ENCODE measurements around the gene GJD3.

Gene GJD3

DNA sequence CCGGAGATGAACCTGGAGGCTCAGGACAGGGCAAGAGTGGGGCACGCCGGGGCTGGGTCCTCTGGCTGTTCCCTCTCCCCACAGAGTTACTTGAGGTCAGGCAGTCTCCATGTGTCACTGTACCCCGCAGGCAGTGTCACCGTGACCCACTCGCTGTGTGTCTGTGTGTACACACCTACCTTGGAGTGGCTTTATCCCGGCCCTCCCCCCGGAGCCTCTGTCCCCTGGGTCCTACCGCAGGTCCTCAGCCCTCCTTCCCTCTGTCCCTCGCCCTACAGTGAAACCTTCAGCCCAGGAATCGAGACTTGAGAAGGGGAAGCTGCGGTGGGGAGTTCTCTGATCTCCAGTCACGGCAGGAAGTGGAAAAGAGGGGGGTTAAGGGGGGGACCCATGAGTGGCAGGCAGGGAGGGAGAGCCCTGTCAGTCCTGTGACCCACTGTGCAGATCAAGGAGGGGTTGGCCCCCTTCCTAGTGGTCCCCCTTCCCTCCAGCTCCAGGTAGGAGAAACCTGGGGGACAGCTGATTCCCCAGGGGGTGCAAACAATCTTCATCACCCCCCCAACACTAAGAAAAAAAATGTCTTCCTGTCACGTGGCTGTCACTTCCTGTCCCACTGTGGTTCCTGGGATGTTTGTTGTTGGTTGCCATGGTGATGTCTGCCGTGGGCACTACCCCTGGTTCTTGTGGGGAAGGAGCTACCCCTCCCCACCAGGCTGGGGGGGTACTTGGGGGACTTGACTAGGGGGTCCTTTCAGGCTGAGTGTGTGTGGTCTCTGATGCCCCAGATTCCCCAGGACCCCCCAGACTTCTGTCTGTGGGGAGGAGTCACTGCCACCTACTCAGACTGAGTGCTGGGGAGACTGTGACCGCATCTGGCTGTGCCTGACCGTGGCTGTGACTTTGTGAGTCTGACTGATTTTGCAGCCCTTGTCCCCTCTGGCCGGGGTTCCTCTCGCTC is 41.9 kb downstream of the GJD3 start:
- DNase-seq (ENCODE audit: low read depth) = peak; percentile 71

DNA sequence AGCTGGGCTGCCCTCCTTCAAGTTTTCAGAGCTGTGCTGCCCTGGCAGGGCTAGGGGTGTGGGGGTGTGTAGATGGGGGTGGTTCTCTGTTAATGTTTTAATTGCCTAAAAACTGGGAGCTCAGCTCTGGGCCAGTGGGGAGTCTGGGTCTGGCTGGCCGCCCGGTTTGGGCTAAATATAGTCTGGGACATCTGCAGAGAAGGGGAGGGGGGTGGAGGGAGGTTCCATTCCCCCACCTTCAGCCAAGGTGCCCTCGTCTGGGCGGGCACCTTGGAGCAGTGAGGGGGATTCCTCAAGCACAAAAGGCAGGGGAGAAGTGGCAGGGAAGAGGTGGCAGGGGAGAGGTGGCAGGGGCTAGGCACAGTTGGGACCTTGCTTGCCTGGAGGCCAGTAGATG is 42.6 kb downstream of the GJD3 start:
- no peak for DNase-seq (ENCODE audit: low read depth)

DNA sequence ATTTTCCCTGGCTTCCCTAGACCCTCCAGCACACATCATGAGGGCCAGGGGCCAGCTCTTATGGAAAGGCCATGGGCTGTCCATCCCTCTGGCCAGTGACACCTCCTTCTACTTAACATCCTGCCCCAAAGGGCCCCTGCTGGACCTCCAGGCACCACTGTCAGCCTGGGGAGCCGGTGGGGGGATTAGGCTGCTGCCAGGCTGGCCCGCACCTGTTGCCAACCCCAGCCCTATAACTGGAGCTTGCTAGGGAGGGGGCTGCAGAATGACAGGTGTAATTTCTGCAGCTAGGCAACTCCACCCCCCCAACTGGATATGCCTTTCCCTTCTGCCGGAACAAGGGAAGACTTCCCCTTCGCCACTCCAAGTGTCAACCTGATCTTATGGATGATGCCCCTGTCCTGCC is 43.0 kb downstream of the GJD3 start:
- no peak for DNase-seq (ENCODE audit: low read depth)

DNA sequence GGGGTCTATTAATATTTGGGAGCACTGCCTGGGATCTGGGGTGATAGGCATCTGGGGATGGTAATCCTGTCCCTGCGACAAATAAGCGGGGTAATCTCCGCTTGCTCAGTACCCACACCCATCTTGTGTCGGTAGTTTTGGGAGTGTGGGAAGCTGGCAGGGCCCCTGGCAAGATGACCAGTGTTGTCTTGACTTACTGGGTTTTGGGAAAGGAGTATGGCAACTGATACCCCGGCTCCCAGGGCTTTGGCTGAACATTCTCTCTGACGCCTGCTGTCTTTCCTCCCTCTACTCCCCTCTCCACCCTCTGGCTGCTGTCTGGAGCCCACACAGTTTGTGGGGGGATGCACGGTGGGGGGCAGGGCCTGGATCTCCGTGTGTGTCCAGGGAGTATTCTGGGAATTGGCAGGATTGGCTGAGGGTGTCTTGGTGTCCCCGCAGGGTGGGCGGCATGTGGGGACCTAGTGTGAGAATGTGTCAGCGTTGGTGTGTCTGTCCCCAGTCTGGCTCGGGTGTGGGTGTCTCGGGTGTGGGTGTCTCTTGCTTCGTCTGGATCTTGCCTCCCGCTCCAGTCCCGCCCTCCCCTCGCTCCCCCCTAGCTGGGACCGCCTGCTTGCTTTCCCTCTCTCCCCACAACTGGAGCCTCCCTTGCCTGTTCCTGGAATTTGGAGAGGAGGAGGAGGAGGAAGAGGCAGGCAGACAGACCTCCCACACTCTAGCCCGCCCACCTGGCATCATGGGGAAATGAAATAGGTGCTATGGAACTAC is 43.6 kb downstream of the GJD3 start:
- no peak for DNase-seq (ENCODE audit: low read depth)

DNA sequence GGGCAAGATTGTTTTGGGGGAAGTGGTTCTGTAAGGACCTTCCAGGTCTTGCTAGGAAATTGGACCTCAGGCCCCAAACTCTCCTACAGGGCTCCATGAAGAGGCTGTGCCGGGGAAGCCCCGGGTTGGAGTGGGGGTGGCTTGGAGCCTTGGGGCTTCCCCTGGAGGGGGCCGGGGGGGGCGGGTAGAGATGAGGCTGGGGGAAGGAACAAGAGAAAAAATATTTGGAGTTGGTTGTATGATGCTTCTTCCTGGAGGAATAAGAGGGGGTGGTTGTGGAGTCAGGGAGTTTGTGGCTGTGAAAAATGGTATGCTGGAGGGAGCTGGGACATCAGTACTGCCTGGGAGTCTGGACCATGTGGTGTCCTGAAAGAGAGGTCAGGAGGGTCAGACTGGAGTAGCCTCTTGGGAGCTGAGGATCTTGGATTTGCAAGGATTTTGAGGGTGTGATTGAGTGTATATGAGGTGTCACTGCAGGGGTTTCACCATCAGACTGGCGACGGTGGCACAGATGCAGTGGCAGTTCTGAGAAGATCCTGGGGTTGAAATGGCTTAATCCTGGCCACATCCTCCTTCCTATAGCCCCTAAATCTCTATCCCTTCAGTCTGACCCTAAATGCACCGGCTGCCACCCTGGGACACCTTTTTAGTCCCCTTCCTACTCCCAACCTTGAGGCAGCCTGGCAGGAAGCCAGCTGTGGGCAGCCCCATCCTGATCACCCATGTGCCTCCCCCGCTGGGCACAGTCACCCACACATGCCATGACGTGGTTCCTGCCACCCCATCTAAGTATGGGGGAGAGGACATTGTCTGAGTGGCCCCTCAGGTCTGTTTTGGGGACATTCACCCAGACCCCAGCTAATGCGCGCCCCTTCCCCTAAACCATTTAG is 44.6 kb downstream of the GJD3 start:
- no peak for DNase-seq (ENCODE audit: low read depth)

DNA sequence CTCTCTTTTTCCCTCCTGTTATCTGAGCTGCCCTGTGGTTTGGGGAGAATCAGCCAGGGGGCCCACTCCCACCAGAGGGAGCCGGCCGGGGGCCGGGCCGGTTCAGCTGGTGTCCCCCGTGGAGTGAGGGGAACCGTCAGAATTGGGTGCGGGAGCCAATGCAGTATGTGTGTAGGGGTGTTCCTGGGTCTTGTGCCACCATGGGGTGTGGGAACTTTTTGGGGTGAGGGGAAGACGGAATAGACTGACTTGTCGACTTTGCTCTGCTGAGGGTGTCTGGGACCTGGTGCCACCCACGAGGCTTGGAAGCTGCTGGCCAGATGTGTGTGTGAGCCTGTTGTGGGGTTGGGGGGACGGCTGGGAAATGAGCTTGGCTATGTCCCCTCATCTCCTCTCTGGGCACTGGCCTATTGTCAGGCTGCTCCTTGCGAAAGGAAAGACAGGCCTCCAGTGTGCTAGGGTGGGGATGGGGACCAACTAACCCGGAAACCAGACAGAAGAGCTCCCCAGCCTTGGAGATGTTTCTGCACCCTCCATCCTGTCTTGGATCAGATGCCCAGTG is 45.6 kb downstream of the GJD3 start:
- DNase-seq (ENCODE audit: low read depth) = no peak

DNA sequence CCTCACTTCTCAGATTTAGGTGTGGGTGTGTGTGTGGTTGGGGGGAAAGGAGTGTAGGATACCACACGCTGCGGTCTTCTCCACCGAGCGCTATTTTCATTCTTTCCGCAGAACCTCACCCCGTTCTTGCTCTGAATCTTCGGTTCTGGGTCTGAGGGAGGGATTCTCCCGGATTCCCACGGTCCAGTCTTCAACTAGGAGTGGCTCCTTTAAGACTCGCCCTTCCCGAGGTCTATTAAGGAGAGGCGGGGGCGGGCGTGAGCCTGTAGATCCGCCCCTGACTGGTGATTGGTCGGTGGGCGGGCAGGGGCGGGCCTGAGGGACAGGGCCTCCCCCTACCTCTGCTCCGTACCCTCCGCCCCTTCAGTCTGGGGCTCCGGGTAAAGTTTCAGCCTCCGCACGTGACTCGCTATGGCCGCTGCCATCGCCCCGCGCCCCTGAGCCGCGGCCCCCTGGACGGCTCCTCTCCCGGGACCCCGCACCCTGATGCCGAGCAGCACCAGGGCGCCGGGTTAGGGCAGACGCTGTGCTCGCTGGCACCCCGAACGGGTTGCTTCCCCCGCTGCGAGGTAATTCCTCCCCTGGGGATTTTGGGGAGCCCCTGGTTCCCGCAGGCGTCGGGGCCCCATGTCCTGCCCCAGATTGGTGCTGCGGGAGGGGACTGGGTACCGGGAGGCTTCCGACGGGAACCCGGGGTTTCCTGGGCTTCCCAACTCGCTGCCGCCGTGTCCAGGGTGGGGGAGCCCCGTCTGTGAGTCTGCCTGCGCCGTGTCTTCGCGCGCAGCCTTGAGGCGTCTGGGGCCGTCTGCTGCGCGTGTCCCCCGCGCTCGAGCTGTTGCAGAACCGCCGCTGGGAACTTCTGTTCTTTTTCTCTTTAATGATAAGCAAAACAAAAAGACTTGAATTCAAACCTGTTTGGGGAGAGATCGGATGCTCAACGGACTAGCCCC is 46.4 kb downstream of the GJD3 start:
- DNase-seq (ENCODE audit: low read depth) = peak; percentile 82

DNA sequence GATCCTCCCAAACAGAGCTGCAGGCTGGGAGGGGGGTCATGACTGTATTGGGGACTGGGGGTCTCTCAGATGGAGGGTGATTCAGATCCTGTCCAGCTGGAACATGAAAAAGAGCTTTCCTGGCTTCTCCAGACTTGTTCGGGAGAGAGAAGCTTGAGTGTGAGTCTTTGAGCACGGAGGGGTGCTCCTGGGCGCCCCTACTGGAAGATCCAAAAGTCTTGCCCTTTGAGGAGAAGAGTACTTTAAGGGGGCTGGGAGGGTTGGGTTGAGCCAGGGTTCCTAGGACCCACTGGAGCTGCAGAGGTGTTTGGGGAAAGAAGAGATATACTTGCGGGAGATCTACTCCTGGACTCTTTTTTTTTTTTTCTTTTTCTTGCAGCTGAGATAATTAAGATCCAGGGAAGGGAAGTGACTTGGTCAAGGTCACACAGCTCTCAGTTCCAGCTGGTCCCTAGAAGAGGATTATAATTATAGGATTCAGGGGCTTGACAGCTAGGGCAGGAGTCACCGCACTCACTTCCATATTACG is 47.1 kb downstream of the GJD3 start:
- DNase-seq (ENCODE audit: low read depth) = no peak

DNA sequence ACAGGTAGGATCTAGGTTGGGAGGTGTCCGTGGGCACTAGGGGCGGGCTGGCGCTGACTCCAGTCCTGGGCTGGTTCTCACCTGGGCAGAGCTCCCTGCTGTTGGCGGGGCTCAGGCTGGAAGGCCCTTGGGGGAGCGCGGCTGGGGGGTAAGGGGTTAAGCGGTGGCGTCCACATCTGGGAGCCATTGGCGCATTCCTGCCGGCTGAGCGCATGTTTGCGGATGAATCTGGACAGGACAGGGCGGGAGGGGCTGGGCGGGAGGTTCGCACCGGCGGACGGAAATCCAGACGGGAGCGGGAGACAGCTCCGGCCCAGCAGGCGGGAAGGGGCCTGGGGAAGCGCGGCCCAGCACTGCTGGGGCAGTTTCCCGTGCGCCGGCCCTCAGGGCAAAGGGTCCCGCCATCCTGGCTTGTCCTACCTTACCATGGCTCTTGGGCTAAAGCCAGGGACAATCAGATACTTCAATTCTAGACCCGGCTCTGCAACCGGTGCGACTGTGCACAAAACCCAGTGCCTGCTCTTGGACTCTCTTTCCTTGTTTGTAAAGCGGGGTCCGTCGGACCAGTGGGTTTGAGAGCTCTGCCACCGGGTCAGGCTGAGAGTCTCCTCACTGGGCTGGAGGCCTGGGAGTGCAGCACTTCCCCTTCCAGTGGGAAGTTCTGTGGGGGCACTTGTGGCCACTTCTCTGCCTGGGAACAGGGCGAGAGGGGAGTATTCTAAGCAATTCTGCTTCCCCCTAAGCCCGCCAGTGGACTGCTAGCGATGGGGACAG is 47.8 kb downstream of the GJD3 start:
- DNase-seq (ENCODE audit: low read depth) = no peak

DNA sequence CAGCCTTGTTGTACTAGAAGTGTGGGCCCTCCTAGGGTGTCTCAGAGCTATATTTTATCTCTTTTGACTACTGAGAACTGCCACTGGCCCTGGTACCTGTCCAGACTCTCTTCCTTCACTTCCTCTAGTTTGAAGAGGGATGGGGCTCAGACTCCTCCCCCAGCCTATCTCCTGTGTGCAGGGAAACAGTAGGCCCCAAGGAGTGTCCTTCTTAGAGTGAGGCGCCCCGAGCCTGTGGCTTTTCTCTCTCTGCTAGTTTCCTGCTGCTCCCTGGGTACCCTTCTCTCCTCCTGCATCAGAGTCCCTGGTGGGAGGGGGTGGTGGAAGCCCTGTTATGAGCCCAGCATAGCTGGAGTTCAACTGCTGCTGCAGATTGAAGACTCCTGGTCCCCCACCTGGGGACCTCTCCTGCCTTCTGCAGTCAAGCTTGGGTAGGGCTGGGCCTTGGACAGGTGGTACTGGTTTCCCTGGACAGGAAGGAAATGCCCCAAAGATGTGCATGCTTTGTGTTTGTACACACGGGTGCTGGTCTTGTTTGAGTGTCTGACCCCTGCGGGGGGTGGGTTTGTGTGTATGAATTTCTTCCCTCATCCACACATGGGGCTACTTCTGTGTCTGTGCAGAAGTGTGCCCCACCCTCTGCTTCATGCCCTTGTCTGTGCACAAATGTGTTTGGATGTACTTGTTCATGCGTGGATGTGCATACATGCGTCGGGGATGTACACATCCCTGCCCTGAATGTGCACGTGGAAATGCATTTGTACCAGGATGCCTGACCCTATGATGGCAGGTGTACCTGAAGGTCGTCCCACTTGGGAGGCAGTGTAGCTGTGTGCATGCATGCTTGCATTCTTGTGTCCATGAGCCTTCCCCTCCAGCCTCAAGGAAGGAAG is 48.6 kb downstream of the GJD3 start:
- no peak for DNase-seq (ENCODE audit: low read depth)

DNA sequence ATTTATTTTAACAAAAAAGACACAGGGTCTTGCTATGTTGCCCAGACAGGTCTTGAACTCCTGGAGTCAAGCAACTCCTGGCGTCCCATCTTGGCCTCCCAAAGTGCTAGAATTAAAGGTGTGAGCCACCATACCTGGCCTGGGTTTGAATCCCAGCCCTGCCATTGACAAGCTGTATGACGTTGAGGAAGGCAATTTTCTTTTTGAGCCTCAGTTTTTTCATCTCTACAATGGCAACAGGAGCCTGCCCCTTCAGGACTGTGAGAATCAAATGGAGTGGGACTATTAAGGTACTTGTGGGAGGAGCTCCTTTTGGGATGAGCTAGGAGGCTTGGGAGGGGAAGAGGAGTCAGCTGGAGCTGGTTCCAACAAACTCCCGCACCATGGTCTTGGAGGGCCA is 49.3 kb downstream of the GJD3 start:
- DNase-seq (ENCODE audit: low read depth) = no peak

DNA sequence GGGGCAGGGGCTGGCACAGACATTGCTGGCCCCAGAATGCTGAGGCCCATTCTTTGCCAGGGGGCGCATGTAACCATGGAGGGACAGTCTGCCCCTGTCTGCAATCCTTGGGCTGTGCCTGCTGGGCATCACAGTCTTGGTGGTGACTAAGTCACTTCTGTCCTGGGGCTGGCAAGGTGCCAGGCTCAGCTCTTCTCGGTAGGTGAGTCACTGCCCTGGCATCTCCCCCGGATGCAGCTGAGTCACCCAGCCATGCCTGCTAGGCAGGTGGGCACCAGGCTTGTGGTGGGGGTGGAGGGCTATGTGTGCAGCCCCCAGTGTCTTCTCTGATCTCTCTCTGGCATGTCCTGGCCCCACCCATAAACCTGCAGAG is 50.0 kb downstream of the GJD3 start:
- no peak for DNase-seq (ENCODE audit: low read depth)

DNA sequence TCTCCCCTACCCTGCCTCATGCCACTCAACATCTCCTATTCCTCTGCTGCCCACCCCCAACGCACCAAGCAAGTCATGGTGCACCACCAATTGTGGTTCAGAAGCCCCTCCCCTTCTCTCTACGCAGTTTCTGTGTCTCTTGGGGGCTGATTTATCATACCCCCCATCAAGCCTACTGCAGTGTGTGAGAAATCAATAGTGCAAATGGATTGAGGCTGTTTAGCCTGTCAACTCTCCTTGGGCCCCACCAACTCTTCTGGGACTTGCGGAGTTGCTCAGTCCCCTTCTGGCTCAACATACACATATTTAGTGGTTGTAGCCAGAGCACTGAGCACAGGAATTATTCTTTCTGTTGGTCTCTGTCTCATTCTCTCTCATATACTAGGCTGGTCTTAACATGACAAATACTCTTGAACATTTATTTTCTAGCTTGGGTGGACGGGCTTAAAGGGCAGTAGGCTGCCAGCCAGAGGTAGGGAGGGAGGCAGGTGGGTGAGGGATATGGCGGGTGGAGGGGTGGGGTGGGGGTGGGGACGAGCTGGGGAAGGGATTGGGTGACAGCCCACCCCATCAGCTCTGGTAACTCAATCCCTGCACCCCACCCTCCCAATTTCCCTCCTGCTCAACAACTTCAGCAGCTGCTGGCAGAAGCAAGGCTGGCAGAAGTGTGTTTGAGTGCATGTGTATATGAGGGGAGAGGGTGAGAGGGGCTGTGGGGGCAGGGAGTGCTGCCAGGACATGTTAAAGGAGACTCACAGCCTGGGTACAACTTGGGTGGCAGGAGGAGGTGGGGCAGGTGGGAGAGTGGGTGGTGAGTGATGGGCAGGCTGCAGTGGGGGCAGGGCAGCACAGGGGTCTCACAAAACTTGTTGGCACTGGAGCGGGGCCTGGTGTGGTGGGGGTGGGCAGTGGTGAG is 50.6 kb downstream of the GJD3 start:
- DNase-seq (ENCODE audit: low read depth) = no peak
